ENCODE data around the gene SSH2.
"Not testable (repeated sequence)": the region's sequence is repeated elsewhere in the genome, so short reads cannot be mapped to it uniquely, and the experiment has no call there.

SSH2 gene

GRCh38 chr17:29663155-29663554 lies 266.9 kb downstream of the SSH2 start:
- peak overlapping the region; percentile 76 for H3K27ac Mint-ChIP-seq

DNA sequence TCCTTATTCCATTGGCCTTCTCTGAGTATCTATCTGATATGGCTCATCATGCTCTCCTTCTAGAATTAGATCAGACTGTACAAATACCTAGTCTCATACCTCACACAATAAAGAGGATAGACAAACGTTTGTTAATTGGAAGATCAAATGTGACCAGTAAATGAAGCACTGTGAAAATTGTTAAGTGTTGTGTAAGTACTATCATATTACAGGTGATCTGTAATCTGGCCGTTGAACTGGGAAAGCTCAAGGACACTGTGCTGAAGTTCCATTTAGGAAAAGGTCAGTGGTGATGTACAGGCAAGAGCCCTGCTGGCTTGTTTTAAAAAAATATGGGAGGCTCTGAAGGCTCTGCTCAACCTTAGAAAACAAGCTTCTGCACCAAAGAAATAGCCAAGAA lies 268.8 kb downstream of the SSH2 start:
- peaks cover 22% of the 10 kb centered on the region for H3K4me1 Mint-ChIP-seq
- no peak for ATAC-seq

More at GRCh38 chr17:29663155-29663554, 266.9 kb downstream of the SSH2 start:
- Mint-ChIP-seq H3K4me1 (peaks cover 22% of the 10 kb centered on the region), H3K9me3 (no peaks in the 10 kb centered on the region), H3K36me3 (peaks cover 93% of the 10 kb centered on the region), H3K4me3 (no peak overlapping the region)
- ATAC-seq (no peak), DNase-seq (ENCODE audit: low spot score in 2 of 2) (no peak)

GRCh38 chr17:29659155-29659554 lies 270.9 kb downstream of the SSH2 start:
- Mint-ChIP-seq H3K36me3 (peaks cover 87% of the 10 kb centered on the region), H3K27ac (no peak overlapping the region), H3K4me3 (no peak overlapping the region), H3K9me3 (no peaks in the 10 kb centered on the region), H3K4me1 (peaks cover 6% of the 10 kb centered on the region)
- DNase-seq (ENCODE audit: low spot score in 2 of 2): no peak
- ATAC-seq: peak; percentile 62

More for the DNA sequence above, 268.8 kb downstream of the SSH2 start:
- DNase-seq (ENCODE audit: low spot score in 2 of 2): no peak
- H3K4me3 Mint-ChIP-seq: no peak overlapping the region
- peaks cover 92% of the 10 kb centered on the region for H3K36me3 Mint-ChIP-seq
- no peaks in the 10 kb centered on the region for H3K9me3 Mint-ChIP-seq
- no peak overlapping the region for H3K27ac Mint-ChIP-seq

DNA sequence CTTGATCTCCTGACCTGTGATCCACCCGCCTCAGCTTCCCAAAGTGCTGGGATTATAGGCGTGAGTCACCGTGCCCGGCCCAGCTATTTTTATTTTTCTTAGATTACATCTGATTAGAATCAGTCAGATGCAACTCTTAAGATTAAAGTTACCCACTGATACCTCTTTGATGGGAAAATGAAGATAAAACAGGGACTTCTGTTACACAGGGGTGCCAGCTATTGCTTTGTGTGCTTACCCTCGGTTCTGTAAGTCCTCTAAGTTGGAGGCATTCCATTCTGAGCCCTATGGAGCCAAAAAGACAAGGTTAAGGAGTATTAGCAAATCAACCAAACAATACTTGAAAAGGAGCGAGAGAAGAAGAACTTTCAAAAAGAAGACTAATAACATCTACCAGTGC lies 274.7 kb downstream of the SSH2 start:
- H3K36me3 Mint-ChIP-seq: peaks cover 85% of the 10 kb centered on the region

GRCh38 chr17:29653995-29654714 lies 275.9 kb downstream of the SSH2 start:
- Mint-ChIP-seq H3K27ac (no peak overlapping the region), H3K9me3 (no peaks in the 10 kb centered on the region), H3K4me3 (no peak overlapping the region), H3K36me3 (peaks cover 85% of the 10 kb centered on the region), H3K4me1 (no peaks in the 10 kb centered on the region)
- DNase-seq (ENCODE audit: low spot score in 2 of 2) (no peak), ATAC-seq (no peak)

More for the DNA sequence above, 274.7 kb downstream of the SSH2 start:
- H3K9me3 Mint-ChIP-seq: no peaks in the 10 kb centered on the region
- no peaks in the 10 kb centered on the region for H3K4me1 Mint-ChIP-seq
- ATAC-seq (no peak), DNase-seq (ENCODE audit: low spot score in 2 of 2) (no peak)
- H3K27ac Mint-ChIP-seq: no peak overlapping the region
- no peak overlapping the region for H3K4me3 Mint-ChIP-seq

DNA sequence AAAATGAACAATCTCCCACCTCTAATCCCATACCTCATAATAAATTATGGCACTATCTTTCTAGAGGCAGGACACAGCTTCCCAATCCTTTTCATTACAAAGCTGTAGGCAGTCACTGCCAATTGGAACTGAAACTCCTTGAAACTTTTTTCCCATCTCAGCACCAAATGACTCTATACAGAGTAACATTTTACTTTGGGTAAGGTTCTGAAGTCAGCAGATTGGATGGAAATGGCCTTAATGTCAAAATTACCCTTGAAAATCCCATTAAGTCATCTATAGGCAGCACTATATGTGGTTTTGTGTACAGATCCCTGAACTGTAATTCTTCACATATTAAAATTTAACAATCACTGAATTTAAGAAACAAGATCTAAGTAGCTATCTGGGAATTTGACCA lies 277.1 kb downstream of the SSH2 start:
- Mint-ChIP-seq H3K27ac (no peak overlapping the region), H3K9me3 (no peaks in the 10 kb centered on the region), H3K36me3 (peaks cover 85% of the 10 kb centered on the region)

DNA sequence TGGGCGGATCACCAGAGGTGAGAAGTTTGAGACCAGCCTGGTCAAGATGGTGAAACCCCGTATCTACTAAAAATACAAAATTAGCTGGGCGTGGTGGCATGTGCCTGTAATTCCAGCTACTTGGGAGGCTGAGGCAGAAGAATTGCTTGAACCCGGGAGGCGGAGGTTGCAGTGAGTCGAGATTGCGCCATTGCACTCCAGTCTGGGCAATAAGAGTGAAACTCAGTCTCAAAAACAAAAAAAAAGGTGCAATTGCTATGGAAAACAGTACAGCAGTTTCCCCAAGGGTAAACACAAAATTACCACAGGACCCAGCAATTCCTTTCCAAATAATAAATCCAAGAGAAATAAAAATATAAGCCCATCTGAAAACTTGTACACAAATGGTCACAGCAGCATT lies 278.1 kb downstream of the SSH2 start:
- not testable (repeated sequence) for H3K4me1 Mint-ChIP-seq; DNase-seq (ENCODE audit: low spot score in 2 of 2); H3K27ac Mint-ChIP-seq; H3K4me3 Mint-ChIP-seq; H3K9me3 Mint-ChIP-seq; ATAC-seq
- H3K36me3 Mint-ChIP-seq: peaks cover 86% of the 10 kb centered on the region

More for the DNA sequence above, 277.1 kb downstream of the SSH2 start:
- Mint-ChIP-seq H3K4me1 (no peaks in the 10 kb centered on the region), H3K4me3 (no peak overlapping the region)
- DNase-seq (ENCODE audit: low spot score in 2 of 2) (no peak), ATAC-seq (no peak)

- Mint-ChIP-seq H3K36me3 (peaks cover 86% of the 10 kb centered on the region), H3K4me3 (no peak overlapping the region), H3K9me3 (no peaks in the 10 kb centered on the region), H3K4me1 (peaks cover 5% of the 10 kb centered on the region), H3K27ac (peak overlapping the region; percentile 77)
- DNase-seq (ENCODE audit: low spot score in 2 of 2): no peak
- no peak for ATAC-seq
Observed at GRCh38 chr17:29650396-29650795, 279.6 kb downstream of the SSH2 start.

DNA sequence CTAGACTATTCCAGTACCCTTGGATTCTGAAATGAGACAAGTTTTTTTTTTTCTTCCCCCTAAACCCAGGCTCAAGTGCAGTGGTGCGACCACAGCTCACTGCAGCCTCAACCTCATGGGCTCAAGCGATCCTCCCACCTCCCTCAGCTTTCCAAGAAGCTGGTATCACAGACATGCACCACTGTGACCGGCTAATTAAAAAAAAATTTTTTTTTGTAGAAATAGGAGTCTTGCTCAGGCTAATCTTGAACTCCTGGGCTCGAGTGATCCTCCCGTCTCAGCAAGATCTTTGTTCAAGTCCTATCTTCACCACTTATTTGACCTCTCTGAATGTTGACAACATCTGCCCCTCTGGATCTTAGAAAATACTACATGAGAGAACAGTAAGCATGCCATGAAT lies 280.7 kb downstream of the SSH2 start:
- no peaks in the 10 kb centered on the region for H3K9me3 Mint-ChIP-seq
- peaks cover 10% of the 10 kb centered on the region for H3K4me1 Mint-ChIP-seq
- no peak for DNase-seq (ENCODE audit: low spot score in 2 of 2)
- peaks cover 89% of the 10 kb centered on the region for H3K36me3 Mint-ChIP-seq
- ATAC-seq: no peak
- no peak overlapping the region for H3K4me3 Mint-ChIP-seq
- peak overlapping the region; percentile 77 for H3K27ac Mint-ChIP-seq

DNA sequence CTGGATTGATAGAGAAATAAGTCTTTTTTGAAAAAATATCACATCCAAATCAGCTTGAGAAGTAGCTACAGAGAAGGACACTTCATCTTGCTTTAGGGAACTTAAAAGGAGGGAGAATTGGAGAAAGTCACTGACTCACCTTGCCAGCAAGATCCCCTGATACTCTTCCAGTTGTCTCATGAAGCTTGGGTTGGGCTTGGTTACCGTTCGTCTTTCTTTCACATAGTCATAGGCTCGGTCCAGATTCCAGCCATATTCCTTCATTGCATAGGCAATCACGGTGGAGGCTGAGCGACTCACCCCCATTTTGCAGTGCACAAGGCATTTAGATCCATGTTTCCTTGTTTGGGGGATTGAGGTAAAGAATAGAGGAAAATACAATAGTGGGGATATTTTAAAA lies 282.0 kb downstream of the SSH2 start:
- DNase-seq (ENCODE audit: low spot score in 2 of 2) (no peak), ATAC-seq (no peak)
- Mint-ChIP-seq H3K36me3 (peaks cover 99% of the 10 kb centered on the region), H3K9me3 (no peaks in the 10 kb centered on the region), H3K4me3 (no peak overlapping the region), H3K4me1 (peaks cover 10% of the 10 kb centered on the region), H3K27ac (peak overlapping the region; percentile 67)

GRCh38 chr17:29645515-29646051 lies 284.4 kb downstream of the SSH2 start:
- no peaks in the 10 kb centered on the region for H3K9me3 Mint-ChIP-seq
- ATAC-seq: no peak
- H3K36me3 Mint-ChIP-seq: peaks cover 79% of the 10 kb centered on the region
- H3K4me1 Mint-ChIP-seq: peaks cover 13% of the 10 kb centered on the region
- H3K4me3 Mint-ChIP-seq: no peak overlapping the region
- DNase-seq (ENCODE audit: low spot score in 2 of 2): no peak
- peak overlapping the region; percentile 58 for H3K27ac Mint-ChIP-seq

DNA sequence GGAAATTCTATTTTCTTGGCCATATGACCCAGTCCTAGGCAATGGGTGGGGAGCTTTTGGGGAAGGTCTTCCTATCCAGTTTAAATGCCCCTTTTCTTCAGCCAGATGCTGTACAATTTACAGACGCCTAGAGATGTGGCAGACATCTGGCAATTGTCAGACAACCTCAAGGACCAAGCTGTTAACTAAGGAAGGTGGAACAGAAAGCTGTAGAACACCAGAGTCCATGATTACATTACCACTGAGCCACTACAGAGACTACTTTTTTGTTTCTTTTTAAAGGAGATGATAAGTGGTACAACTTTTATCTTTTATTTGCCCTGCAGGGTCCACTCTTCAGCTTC lies 286.2 kb downstream of the SSH2 start:
- Mint-ChIP-seq H3K36me3 (peaks cover 72% of the 10 kb centered on the region), H3K4me1 (peaks cover 25% of the 10 kb centered on the region)

GRCh38 chr17:29642171-29642611 lies 287.8 kb downstream of the SSH2 start:
- Mint-ChIP-seq H3K36me3 (peaks cover 64% of the 10 kb centered on the region), H3K4me1 (peaks cover 25% of the 10 kb centered on the region), H3K27ac (peak overlapping the region; percentile 86), H3K9me3 (no peaks in the 10 kb centered on the region), H3K4me3 (no peak overlapping the region)
- DNase-seq (ENCODE audit: low spot score in 2 of 2) (no peak), ATAC-seq (no peak)

More for the DNA sequence above, 286.2 kb downstream of the SSH2 start:
- H3K9me3 Mint-ChIP-seq: no peaks in the 10 kb centered on the region
- DNase-seq (ENCODE audit: low spot score in 2 of 2) (no peak), ATAC-seq (no peak)
- H3K4me3 Mint-ChIP-seq: no peak overlapping the region
- peak overlapping the region; percentile 63 for H3K27ac Mint-ChIP-seq

- Mint-ChIP-seq H3K27ac (peak overlapping the region; percentile 86), H3K36me3 (peaks cover 64% of the 10 kb centered on the region), H3K4me3 (no peak overlapping the region), H3K4me1 (peaks cover 25% of the 10 kb centered on the region), H3K9me3 (no peaks in the 10 kb centered on the region)
- DNase-seq (ENCODE audit: low spot score in 2 of 2) (no peak), ATAC-seq (no peak)
Observed at GRCh38 chr17:29640981-29641642, 288.9 kb downstream of the SSH2 start.

- no peak for DNase-seq (ENCODE audit: low spot score in 2 of 2)
- H3K9me3 Mint-ChIP-seq: no peaks in the 10 kb centered on the region
- H3K36me3 Mint-ChIP-seq: peaks cover 64% of the 10 kb centered on the region
- no peak overlapping the region for H3K4me3 Mint-ChIP-seq
- peaks cover 20% of the 10 kb centered on the region for H3K4me1 Mint-ChIP-seq
- H3K27ac Mint-ChIP-seq: peak overlapping the region; percentile 52
- no peak for ATAC-seq
Observed at GRCh38 chr17:29640413-29640812, 289.6 kb downstream of the SSH2 start.

- H3K4me1 Mint-ChIP-seq: peaks cover 18% of the 10 kb centered on the region
- no peaks in the 10 kb centered on the region for H3K9me3 Mint-ChIP-seq
- no peak for DNase-seq (ENCODE audit: low spot score in 2 of 2)
- no peak overlapping the region for H3K4me3 Mint-ChIP-seq
- peaks cover 80% of the 10 kb centered on the region for H3K36me3 Mint-ChIP-seq
- peak overlapping the region; percentile 30 for H3K27ac Mint-ChIP-seq
- no peak for ATAC-seq
Observed at GRCh38 chr17:29633886-29634285, 296.1 kb downstream of the SSH2 start.

Data from stimulated activated effector memory CD8-positive, alpha-beta T cell treated with anti-CD3 and anti-CD28 coated beads, Interleukin-12 subunit alpha, Interleukin-12 subunit beta, amount 100 ng/mL, for 72 hours (primary cell).